HUDEP-2 (cell line): ENCODE results near the gene YEATS4.
A peak's percentile ranks its signal among the peaks of the same experiment; 100 is the strongest.
"Not testable (repeated sequence)": the region's sequence is repeated elsewhere in the genome, so short reads cannot be mapped to it uniquely, and the experiment has no call there.

ENCODE experiments used
- DNase-seq, 76 experiments: peaks; one replicate each; lab custom pipeline; 2025; ENCODE audit not compliant: unreplicated experiment in 76 of 76; lab: John Stamatoyannopoulos, UW

Gene YEATS4

GRCh38 chr12:69359531-69360347 lies at the start of gene YEATS4:
Gene YEATS4, plus strand, starts transcription at chr12:69359743. Its CDS starts 230 bp downstream, at chr12:69359973.
- peak; percentile 44 to 97 (median 90) for DNase-seq

DNA sequence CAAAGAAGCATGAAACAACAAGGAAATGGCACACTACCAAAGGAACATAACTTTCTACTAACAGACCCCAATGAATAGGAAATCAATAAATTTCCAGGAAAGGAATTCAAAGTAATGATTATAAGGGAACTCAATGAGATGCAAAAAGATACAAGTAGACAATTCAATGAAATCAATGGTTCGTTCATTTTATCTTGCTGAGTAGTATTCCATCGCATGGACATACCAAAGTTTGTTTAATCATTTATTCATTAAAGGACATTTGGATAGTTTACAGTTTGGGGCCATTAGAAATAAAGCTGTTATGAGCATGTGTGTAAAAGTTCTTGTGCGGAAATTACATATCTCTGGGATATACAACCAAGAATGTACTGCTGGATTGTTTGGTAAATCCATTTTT lies 46.3 kb upstream of the YEATS4 start:
- no peak for DNase-seq

GRCh38 chr12:69316784-69317183 lies 42.8 kb upstream of the YEATS4 start:
- DNase-seq, result not testable (repeated sequence)

- not testable (repeated sequence) for DNase-seq
Measured at GRCh38 chr12:69317233-69317632, 42.3 kb upstream of the YEATS4 start.

DNA sequence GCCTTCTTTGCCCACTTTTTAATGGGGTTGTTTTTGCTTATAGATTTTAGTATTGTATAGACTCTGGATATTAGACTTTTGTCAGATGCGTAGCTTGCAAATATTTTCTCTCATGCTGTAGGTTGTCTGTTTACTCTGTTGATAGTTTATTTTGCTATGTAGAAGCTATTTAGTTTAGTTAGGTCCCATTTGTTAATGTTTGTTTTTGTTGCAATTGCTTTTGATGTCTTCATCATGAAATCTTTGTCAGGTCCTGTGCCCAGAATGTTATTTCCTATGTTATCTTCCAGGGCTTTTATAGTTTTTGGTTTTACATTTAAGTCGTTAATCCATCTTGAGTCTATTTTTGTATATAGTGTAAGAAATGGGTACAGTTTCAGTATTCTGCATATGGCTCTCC lies 41.3 kb upstream of the YEATS4 start:
- no peak for DNase-seq

DNA sequence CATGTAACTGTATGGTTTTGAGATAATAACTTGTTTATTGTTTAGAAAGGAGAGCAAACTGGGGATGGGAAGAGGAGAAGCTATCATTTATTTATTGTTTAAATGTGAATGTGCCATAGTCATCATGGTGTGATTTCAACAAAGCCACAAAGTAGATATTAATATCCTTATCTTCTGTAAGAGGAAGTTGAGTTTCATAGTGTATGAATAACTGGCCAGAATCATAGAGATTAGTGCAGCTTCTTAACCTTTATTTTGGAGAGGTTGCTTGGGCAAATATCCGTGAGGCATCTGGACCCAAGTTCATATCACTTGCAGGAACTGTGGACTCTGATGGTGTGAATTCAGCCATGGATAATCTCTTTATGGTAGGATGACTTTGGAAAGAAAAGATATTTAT lies 38.2 kb upstream of the YEATS4 start:
- no peak for DNase-seq

DNA sequence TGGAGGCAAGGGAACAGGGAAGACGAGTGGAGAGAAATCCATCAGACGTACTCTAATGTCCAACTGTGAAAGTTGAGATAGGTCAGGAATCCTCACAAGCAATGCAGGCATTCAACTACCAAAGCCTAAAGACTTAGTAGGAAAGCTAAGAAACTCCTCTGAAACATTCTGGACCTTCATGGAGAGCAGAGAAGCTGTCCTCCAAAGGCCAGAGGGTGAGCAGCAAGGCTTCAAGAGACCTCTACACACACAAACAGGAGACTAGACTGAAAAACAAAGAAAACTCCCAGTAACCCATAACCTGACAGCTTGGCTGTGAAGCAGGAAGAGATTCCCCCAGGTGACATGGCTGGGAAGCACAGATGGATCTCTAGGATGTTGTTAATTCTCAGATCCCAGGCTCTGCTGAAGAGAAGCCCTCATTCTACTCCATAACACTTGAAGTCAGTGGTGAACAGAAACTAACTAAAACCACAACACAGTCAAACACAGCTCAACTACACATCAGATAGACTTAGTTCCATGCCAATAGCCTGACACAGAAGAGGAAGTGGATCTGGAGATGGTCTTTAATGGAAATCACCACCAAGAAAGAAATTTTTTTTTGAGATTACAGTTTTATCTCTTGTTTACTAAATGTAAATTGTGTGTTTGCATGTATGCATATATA lies 34.6 kb upstream of the YEATS4 start:
- DNase-seq, result no peak

DNA sequence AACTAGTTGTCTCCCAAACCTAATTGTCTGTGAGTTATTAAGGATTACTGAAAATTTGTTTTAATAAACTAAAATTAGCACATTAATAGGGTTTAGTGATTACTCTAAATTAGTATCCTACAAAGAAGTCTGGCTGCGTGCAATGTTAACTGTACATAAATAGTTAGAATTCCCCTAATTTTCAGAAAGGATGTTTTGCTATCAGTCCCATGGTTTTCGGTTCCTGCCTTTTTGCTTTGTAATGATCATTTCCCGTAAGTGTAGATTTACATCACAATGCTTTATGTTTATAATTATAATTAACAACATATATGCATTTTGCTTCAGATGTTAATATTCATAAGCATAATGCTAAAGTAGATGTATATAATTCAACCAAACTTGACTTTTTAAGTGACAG lies 31.1 kb upstream of the YEATS4 start:
- DNase-seq, result no peak

GRCh38 chr12:69329669-69330428 lies 29.7 kb upstream of the YEATS4 start:
- DNase-seq, result no peak

DNA sequence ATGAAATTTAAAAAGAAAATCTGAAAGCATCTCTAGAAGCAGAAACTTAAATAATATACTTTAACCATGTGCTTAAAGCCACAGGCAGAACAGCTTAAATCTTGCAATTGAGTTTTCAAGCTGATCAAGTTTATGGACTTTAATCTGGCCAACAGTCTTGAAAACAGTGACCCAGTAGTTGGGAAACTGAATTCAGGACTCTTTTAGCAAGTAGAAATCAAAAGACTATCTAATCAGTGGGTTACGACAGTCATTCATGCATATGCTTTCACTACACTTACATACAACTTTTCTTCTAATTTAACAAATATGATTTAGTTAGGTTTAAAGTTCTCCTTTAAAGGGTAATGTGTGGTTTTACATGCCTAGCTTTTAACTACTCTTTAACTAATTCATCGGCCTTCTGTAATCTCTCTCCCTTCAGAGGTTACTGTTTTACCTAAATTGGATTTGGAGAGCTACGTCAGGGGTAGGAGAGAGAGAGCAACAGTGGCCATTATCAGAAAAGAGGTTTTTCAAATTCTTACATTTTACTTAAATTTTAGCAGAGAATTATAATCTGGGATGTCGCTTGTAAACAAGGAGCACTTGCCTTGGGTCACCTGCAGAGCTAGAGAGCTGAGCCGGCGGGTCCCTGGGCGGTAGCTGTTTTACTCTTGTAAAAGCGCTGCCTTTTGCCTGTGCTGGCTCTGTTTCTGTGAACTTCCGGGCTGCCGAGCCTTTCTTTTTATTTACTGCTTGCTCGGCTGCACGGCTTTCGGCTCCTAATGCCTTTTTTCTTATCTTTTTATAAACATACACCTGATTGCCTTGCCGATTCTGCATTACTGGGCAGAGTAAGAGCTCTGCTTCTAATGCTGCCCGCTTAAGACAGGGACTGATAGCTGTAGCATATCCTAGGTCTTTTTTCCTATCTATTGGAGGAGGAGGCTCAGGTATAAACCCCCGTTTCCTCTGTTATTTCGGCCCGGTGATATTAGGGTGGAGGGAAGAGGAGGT lies 28.8 kb upstream of the YEATS4 start:
- DNase-seq, result peak in 4 of 76 experiments; percentile 3 to 26 (median 20)

DNA sequence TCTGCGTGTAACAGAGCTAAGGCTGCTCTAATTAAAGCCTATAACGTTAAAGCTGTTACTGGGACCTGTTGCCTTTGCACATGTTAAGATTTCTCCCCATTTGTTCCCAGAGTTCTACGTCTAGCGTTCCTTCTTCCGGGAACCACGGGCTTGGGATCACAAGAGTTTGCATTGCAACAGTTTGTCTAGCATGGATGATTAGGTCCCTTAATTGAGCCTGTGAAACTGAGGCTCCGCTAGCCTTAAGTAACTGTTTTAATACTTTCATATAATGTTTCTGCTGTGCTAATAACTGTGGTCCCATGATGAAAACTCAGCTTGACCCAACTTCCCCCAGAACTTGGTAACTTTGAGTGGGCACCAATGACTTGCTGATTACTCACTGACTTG lies 28.0 kb upstream of the YEATS4 start:
- no peak for DNase-seq

DNA sequence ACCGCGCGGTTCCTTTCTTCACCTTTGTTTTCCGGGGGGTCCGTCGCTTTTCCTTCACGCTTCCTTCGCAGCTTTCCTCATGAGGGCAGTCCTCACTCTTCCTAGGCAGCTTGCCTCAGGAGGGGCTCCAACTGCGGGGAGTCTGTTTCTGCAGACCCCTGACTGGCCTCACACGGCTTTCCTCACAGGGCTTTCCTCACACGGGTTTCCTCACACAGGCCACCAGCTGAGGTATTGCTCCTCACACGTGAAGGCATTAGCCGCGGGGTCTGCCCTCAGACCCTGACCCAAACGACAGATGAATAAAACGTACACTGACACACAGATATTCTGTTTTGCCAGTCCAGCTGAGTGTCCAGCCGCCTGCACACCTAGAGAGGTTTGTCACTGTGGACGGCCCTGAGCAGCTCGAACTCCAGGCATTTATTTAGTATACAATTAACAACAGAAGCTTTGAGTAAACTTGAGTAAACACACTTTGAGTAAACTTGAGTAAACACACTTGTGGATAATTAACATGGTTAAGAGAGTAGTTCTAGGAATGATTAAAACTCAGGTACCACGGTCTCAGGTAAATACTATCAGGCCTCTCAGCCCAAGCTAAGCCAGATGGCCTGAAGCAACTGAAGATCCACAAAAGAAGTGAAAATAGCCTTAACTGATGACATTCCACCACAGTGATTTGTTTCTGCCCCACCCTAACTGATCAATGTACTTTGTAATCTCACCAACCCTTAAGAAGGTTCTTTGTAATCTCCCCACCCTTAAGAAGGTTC lies 27.4 kb upstream of the YEATS4 start:
- no peak for DNase-seq

DNA sequence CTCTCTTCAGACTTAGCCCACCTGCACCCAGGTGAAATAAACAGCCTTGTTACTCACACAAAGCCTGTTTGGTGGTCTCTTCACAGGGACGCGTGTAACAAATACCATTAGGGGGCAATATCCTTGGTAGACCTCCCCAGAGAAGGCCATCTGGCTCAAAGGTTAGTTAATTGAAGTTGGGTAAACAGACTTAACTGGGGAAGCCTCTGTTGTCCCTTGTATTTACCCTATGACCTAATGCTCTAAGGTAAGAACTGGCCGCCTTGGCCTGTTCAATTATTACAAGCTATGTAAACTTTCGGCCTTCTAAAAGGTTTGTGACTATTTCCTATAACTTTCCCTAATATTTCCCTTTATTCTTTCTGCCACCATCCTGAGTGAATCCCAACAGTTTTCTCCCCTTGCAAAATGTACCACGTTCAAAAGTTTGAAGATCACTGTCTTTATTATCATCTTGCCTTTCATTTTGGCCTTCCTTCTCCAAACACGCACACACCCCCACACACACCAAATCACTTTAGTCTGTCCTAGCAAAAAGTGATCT lies 26.7 kb upstream of the YEATS4 start:
- no peak for DNase-seq

- no peak for DNase-seq
Measured at GRCh38 chr12:69334158-69334557, 25.4 kb upstream of the YEATS4 start.

DNA sequence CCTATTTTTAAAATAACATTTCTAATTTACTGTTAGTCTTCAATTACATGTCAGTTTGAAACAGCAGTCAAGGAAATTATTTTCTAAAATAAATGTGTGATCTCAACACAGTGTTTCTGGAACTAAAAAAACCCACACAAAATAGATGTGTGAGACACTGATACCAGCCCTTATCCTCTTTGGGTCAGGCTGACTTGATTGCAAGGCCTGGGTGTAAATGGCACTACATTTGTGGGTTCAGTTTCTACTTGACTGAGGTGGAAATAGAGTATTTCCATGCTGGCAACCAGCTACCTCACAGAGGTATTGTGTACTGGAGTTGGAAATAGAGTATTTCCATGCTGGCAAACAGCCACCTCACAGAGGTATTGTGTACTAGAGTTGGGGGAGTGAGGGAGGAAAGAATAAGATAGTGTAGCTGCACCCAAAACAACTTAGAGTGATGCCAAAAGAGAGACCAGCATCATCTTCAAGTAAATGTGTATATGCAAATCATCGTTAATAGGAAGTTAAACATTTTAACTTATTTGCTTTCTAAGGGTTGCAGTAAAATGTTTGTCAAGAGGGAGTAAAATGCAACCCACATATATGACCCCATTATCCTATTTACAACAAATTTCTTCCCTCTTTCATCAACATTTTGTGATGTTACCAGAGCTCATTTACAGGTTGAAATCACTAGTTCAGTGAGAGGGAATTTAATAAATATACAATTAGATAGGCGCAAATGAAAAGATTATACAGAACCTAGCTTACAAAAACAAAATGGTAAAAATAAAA lies 22.0 kb upstream of the YEATS4 start:
- no peak for DNase-seq

- DNase-seq, result no peak
Measured at GRCh38 chr12:69338120-69338859, 21.3 kb upstream of the YEATS4 start.

DNA sequence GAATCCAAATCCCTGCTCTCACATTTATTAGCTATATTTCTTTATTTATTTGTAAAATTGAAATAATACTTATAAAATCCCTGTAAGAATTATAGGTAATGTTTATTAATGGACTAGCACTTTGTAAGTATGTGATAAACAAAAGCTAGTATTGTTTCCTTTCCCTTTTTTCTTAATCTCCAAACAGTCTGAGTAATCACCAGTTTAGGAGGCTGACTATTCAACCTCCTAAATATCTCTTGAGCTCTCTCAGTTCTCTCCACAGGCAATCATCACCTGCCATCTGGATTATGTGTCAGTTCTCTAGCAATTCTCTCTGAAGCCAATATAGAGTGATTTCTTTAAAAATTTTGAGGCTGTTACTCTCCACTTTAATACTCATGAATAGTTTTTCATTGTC lies 20.6 kb upstream of the YEATS4 start:
- DNase-seq, result no peak

DNA sequence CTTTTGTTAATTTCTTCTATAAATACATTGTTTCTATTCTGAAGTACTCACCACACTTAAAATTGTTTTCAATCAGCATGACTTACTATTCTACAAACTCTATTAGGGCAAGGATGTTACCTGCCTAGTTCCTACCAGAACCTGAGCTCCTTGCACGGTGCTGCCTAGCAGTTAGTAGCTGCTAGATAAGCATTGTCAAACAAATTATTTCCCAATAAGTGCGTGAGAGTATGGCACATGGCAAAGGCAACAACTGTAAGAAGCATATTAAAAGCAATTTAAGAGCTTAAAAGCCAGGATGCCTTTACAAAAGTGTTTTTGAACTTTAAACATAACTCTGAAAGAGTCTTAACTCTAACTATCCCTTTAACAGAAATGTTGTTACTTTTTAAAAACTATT lies 19.5 kb upstream of the YEATS4 start:
- DNase-seq, result no peak
